Muscle layer of duodenum (tissue), 2 donors: ENCODE results near the gene SF3B6.

Experiments used
- H3K27ac ChIP-seq: one replicate; pipeline ENCODE4 v1.7.0; 2013; ENCODE audit warnings: mild to moderate bottlenecking, low read length
- H3K27me3 ChIP-seq: one replicate; pipeline ENCODE4 v1.7.0; 2013; ENCODE audit warnings: low read depth, mild to moderate bottlenecking, control low read depth, low read length
- H3K36me3 ChIP-seq, 2 donors: one replicate each; pipeline ENCODE4 v1.7.0; 2013; ENCODE audit warnings: low read length in 2 of 2, control low read depth in 1 of 2, mild to moderate bottlenecking in 1 of 2; ENCODE audit not compliant: insufficient read depth in 2 of 2, control insufficient read depth in 1 of 2
- H3K4me1 ChIP-seq, 2 donors: one replicate each; pipeline ENCODE4 v1.7.0; 2013; ENCODE audit warnings: low read length in 2 of 2, mild to moderate bottlenecking in 2 of 2, control low read depth in 1 of 2, moderate library complexity in 1 of 2; ENCODE audit not compliant: insufficient read depth in 2 of 2, control insufficient read depth in 1 of 2
- H3K4me3 ChIP-seq, 2 donors: one replicate each; pipeline ENCODE4 v1.7.0; 2013; ENCODE audit warnings: low read length in 2 of 2, low read depth in 1 of 2, mild to moderate bottlenecking in 1 of 2
- H3K9me3 ChIP-seq, 2 donors: one replicate each; pipeline ENCODE4 v1.7.0; 2013; ENCODE audit warnings: low read length in 2 of 2, control low read depth in 1 of 2, mild to moderate bottlenecking in 1 of 2; ENCODE audit not compliant: control insufficient read depth in 1 of 2
- donor health status: healthy.

SF3B6 gene

DNA sequence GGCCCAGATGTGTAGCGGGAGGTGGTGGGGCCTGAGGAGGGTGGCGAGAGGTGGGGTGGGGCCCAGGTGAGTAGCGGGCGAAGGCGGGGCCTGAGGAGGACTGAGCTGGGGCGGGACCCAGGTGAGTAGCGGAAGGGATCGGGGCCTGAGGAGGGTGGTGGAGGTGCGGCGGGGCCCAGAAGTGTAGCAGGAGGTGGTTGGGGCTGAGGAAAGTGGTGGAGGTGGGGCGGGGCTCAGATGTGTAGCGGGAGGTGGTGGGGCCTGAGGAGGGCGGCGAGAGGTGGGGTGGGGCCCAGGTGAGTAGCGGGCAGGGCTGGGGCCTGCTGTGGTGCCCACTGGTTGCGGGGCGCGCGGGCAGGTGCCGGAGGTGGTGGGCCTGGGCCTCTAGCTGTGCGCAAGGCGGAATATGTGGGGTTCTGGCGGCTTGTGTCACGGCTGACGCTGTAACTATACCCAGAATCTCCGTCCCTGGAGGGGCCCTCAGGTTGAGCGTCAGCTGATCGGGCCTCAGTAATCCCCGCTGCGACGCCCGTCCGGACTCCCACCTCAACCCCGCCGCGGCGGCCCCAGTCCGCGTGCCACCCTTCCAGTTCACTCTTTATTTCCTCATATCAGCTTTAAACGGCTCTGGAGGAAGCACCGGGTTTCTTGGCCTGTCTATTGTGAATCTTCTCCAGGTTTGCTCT lies 866 bp upstream of the SF3B6 start:
- peak overlapping the region; percentile 94 to 96 for H3K4me3 ChIP-seq
- peak overlapping the region; percentile 90 for H3K27ac ChIP-seq
- no peaks in the 10 kb centered on the region for H3K9me3 ChIP-seq
- H3K27me3 ChIP-seq: no peaks in the 10 kb centered on the region
- peaks cover 23 to 32% of the 10 kb centered on the region in 2 donors for H3K36me3 ChIP-seq
- peaks cover 0 to 17% of the 10 kb centered on the region in 2 donors for H3K4me1 ChIP-seq

DNA sequence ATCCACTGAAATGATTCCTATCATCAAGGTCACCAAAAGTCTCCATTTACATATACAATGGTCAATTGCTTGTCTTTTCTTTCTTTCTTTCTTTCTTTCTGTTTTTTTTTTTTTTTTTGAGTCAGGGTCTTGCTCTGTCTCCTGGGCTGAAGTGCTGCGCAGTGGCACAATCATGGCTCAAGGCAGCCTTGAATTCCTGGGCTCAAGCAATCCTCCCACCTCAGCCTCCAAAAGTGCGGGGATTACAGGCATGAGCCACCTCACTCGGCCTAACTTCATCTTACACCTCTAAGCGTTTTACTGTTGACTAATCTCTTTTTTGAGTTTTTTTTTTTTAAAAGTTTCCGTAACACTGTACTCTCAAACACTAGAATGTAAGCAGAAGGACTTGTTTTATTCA lies 867 bp downstream of the SF3B6 start:
- peak overlapping the region; percentile 88 for H3K27ac ChIP-seq
- peaks cover 15 to 19% of the 10 kb centered on the region in 2 donors for H3K36me3 ChIP-seq

DNA sequence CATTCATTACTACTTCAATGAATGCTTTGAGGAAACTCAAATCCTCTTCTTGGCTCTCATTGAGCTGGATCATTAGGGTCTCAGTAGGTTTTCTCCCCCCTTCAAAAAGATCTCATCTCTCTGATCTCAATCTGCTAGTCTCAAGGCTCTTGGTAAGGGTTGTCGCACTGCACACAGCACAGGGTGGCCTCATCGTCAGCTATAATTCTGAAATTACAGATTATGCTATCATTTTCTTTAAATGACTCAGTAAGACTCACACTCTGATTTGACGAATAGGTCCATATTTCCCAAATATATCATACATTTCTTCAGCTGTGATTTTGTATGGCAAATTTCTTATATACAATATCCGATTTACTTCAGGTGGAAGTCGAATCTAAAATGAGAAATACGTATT lies 2.3 kb downstream of the SF3B6 start:
- Histone ChIP-seq H3K9me3 (no peaks in the 10 kb centered on the region), H3K27ac (no peak overlapping the region), H3K4me1 (peaks cover 0 to 17% of the 10 kb centered on the region in 2 donors), H3K27me3 (no peaks in the 10 kb centered on the region), H3K4me3 (no peak overlapping the region), H3K36me3 (peaks cover 18 to 20% of the 10 kb centered on the region in 2 donors)

More for the DNA sequence above, 867 bp downstream of the SF3B6 start:
- no peaks in the 10 kb centered on the region for H3K9me3 ChIP-seq
- H3K27me3 ChIP-seq: no peaks in the 10 kb centered on the region
- peak overlapping the region; percentile 94 to 96 for H3K4me3 ChIP-seq
- peaks cover 0 to 17% of the 10 kb centered on the region in 2 donors for H3K4me1 ChIP-seq

DNA sequence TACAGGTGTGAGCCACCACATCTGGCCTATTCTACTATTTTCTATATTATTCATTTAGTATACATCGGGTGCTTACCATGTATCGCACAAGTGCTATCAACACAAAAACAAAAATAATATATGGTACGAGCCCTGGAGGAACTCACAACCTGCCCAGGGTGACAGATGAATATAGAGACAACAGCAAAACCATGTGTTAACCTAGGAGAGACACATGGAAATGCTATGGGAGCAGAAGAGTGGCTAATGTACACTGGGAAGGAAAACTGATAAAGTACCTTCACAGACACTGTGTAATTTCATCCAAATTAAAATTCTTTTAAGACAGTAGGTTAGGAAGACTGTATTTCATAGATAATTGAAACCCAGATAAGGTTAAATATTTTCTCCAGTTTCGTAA lies 3.9 kb downstream of the SF3B6 start:
- Histone ChIP-seq H3K9me3 (no peaks in the 10 kb centered on the region), H3K27ac (no peak overlapping the region), H3K4me1 (peaks cover 0 to 8% of the 10 kb centered on the region in 2 donors), H3K36me3 (peaks cover 20 to 32% of the 10 kb centered on the region in 2 donors), H3K4me3 (no peak overlapping the region), H3K27me3 (no peaks in the 10 kb centered on the region)

DNA sequence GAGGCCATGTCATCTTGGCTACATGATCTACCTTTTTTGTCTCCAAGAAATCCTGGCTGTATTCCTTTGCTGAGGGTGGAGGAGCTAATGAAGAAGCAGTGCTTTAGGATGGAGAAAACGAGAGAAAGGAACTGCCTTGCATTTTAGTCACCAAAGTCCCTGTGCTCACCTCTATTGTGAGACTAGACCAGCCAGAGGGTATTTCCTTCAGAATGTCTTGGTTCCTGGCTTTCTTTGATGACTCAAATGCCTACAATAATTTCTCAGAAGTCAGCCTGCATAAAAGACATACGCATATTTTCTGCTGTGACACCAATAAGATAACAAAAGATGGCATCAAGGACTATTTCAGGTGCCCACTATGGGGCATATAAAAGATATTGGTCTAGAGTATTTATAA lies 10.8 kb downstream of the SF3B6 start:
- H3K9me3 ChIP-seq: no peaks in the 10 kb centered on the region
- peaks cover 14 to 39% of the 10 kb centered on the region in 2 donors for H3K36me3 ChIP-seq
- H3K27ac ChIP-seq: no peak overlapping the region
- no peaks in the 10 kb centered on the region for H3K4me1 ChIP-seq
- no peaks in the 10 kb centered on the region for H3K27me3 ChIP-seq
- H3K4me3 ChIP-seq: no peak overlapping the region

DNA sequence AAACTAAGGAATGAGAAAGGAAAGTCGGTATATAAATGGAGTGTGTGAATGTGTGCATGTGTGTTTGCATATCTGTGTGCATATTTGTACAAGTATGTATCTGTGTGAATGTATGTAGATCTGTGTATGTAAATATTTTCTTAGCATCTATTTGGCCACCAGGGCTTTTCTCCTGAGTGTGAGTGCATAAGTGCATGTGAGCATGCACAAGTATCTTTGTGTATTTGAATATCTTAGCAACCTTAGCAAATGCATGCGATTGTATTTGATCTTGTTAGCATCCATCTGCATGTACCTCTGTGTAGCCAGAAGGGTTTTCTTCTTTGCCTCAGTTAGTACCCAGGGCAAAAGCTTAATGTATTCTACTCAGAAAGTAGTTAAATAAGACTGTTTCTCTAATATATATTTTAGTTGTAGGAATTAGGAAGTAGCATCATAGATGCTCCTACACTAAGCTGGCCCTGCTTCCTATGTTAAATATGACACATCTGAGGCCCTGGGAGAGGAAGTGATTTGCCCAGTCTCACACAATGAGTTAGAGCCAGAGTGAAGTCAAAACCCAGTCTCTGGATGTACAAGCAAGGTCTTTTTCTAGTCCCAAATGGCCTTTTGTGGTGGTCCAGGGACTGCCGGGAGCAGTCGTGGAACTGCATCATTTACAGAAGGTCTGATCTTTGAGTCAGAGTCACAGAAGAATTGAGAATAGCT lies 17.4 kb downstream of the SF3B6 start:
- H3K4me1 ChIP-seq: no peaks in the 10 kb centered on the region
- no peaks in the 10 kb centered on the region for H3K36me3 ChIP-seq
- no peak overlapping the region for H3K4me3 ChIP-seq
- H3K27me3 ChIP-seq: no peaks in the 10 kb centered on the region
- H3K27ac ChIP-seq: no peak overlapping the region
- H3K9me3 ChIP-seq: no peaks in the 10 kb centered on the region

DNA sequence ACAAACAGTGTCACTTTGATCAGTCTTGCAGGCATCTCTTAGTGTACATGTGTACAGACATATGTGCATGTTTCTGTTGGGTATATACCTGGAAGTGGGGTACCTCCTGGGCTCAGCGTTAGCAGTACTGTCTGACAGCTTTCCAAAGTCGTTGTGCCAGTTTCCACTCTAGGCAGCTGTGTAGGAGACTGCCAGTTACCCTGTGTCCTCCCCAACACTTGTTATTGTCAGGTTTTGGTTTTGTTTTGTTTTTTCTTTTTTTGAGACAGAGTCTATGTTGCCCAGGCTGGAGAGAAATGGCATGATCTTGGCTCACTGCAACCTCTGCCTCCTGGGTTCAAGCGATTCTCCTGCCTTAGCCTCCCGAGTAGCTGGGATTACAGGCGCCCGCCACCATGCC lies 20.4 kb downstream of the SF3B6 start:
- Histone ChIP-seq H3K4me1 (no peaks in the 10 kb centered on the region), H3K27me3 (no peaks in the 10 kb centered on the region), H3K27ac (no peak overlapping the region), H3K36me3 (no peaks in the 10 kb centered on the region), H3K4me3 (no peak overlapping the region), H3K9me3 (no peaks in the 10 kb centered on the region)

DNA sequence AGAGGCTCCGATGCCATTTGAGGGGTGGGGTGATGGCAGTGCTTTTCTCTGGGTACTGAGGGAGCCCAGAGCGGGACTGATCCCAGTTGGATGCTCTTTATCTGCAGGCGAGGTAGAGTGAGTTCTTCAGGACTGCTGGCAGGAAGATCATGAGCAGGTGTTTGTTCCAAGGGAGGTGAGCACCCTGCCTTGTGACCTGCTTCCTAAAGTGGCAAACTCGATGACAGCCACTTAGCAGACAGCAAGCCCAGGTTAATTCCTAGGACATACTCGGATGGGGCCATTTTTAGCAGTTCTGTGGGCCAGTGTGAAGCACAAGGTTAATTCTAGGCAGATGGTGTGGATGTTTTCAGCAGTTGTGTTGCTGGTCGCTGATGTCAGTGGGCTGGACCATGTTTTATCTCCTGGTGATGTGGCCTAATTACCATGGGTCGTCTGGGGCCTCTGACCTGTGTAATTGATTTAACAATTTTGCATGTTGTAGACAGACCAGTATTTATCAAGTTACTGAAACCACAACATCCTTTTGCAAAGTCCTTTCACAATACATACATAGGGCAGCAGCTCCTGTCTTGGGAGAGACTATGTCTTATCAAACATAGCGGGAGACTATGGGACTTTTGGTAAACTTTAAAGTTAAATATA lies 21.6 kb downstream of the SF3B6 start:
- Histone ChIP-seq H3K4me1 (no peaks in the 10 kb centered on the region), H3K36me3 (no peaks in the 10 kb centered on the region), H3K27ac (no peak overlapping the region), H3K9me3 (no peaks in the 10 kb centered on the region), H3K4me3 (no peak overlapping the region), H3K27me3 (no peaks in the 10 kb centered on the region)

DNA sequence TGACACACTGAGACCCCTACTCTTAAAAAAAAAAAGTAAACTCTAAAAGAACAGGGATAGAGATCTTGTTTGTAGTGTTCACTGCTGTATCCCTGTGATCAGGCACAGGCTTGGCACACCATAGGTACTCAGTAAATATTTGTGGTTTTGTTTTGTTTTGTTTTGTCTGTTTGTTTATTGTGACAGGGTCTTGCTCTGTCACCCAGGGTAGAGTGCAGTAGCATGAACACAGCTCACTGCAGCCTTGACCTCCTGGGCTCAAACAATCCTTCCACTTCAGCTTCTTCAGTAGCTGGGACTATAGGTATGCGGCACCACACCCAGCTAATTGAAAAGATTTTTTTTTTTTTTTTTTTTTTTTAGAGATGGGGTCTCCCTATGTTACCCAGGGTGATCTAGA lies 23.2 kb downstream of the SF3B6 start:
- Histone ChIP-seq H3K27me3 (no peaks in the 10 kb centered on the region), H3K4me3 (no peak overlapping the region), H3K4me1 (peaks cover 0 to 7% of the 10 kb centered on the region in 2 donors), H3K9me3 (no peaks in the 10 kb centered on the region), H3K36me3 (no peaks in the 10 kb centered on the region), H3K27ac (no peak overlapping the region)

DNA sequence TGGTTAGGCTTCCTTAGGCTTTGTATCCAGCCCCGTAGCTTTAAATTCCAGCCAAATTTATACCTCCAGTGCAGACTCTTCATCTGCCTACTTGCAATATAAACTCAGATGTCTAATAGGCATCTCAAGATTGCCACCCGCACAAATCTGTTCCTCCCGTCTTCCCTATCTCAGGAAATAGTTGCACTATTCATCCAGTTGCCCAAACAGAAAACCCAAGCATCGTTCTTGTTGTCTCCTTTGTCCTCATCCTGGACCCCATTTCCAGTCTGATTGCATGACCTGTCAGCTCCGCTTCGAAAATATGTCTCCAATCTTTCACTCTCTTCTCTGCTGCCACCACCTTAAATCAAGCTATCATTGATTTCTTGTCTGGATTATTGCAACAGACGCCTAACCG lies 24.3 kb downstream of the SF3B6 start:
- H3K4me1 ChIP-seq: peaks cover 3 to 12% of the 10 kb centered on the region in 2 donors
- no peaks in the 10 kb centered on the region for H3K27me3 ChIP-seq
- H3K27ac ChIP-seq: no peak overlapping the region
- no peaks in the 10 kb centered on the region for H3K9me3 ChIP-seq
- H3K36me3 ChIP-seq: no peaks in the 10 kb centered on the region
- H3K4me3 ChIP-seq: no peak overlapping the region
